ENCODE measurements around the gene GDNF.

The GDNF gene, protein sequence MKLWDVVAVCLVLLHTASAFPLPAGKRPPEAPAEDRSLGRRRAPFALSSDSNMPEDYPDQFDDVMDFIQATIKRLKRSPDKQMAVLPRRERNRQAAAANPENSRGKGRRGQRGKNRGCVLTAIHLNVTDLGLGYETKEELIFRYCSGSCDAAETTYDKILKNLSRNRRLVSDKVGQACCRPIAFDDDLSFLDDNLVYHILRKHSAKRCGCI

GRCh38 chr5:37839407-37840052, at the start of gene GDNF:
Gene GDNF, minus strand, starts transcription at chr5:37840041. Its CDS starts 5,245 bp downstream, at chr5:37834796.
- DNase-seq (ENCODE audit: low read depth) = peak; percentile 61
- peak within 1 kb of the TSS; percentile 52 for H3K4me3 ChIP-seq (ENCODE audit: control insufficient read depth, low read depth, low read length)
- TF ChIP-seq, protein P1, sequence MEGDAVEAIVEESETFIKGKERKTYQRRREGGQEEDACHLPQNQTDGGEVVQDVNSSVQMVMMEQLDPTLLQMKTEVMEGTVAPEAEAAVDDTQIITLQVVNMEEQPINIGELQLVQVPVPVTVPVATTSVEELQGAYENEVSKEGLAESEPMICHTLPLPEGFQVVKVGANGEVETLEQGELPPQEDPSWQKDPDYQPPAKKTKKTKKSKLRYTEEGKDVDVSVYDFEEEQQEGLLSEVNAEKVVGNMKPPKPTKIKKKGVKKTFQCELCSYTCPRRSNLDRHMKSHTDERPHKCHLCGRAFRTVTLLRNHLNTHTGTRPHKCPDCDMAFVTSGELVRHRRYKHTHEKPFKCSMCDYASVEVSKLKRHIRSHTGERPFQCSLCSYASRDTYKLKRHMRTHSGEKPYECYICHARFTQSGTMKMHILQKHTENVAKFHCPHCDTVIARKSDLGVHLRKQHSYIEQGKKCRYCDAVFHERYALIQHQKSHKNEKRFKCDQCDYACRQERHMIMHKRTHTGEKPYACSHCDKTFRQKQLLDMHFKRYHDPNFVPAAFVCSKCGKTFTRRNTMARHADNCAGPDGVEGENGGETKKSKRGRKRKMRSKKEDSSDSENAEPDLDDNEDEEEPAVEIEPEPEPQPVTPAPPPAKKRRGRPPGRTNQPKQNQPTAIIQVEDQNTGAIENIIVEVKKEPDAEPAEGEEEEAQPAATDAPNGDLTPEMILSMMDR (conservative IDR thresholded peaks at IDR 0.05; ENCODE audit: control insufficient read depth, insufficient read depth, low read depth, low read length) = no peak

DNA sequence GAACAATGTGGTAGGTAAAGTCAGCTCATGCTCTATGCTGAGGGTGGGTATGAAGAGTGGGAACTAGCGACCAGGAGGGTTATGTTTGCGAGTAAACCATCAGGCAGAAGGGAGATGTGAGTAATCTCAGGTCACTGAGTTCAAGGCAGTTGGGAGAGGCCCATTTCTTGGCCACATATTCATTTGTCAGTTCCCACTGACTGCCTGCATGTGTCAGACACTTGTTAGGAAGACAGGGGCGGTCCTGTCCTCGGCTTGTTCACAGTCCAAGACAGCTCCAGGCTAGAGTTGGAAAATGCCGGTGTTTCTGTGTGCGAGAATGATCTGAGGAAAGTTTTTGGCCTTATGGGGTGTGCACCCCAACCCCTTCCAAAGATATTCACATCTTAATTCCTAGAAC, 48.6 kb upstream of the GDNF start:
- DNase-seq (ENCODE audit: low read depth) = peak; percentile 82
- no peak overlapping the region for H3K4me3 ChIP-seq (ENCODE audit: control insufficient read depth, low read depth, low read length)
- TF ChIP-seq, protein P1 (conservative IDR thresholded peaks at IDR 0.05; ENCODE audit: control insufficient read depth, insufficient read depth, low read depth, low read length) = no peak

DNA sequence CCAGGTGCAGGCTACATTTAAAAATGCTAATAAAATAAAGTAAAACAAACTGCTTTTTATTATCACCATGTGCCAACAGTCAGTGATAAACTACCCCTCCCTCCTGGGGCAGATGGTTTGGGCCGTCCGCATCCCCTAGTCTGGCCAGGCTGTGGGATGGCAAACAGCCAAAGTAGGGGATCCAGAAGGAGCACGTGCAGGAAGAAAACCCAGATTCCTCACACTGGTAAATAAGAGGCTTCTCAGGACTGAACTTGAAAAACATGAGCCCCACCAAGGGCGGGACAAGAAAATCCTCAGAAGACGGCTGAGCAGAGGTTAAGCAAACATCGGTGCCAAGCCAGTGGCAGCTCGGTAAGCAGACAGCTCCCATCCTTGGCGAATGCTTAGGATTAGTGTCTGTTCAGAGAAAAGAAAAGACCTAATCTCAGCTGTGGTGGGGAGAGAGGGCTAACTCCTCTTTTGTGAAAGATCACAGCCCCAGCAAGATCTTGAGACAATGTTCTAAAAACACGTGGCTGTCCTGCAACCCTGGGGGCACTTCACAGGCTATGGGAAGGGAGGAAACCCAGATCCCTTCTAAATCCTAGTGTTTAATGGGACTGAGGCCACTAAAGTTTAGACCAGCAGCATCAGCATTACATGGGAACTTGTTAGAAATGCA, 46.5 kb upstream of the GDNF start:
- DNase-seq (ENCODE audit: low read depth) = no peak
- H3K4me3 ChIP-seq (ENCODE audit: control insufficient read depth, low read depth, low read length) = no peak overlapping the region
- TF ChIP-seq, protein P1 (conservative IDR thresholded peaks at IDR 0.05; ENCODE audit: control insufficient read depth, insufficient read depth, low read depth, low read length) = no peak

DNA sequence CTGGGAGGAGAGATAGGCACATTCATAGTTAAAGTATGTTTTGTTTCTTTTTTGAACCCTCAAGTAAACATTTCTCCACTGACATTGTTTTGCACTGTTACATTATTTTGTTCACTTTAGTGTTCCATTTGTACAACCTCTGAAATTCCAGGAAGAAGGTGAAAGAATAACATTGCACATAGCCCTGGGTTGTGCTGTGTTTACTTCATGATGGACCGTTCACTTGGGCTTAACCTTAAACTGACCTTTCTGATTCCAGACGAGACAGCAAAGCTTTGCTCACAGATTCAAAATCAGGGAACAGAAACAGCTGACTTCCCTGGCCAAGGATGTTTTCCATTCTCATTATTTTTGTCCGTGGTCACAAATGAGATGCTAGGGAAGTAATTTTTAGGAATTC, 42.8 kb upstream of the GDNF start:
- TF ChIP-seq, protein P1 (conservative IDR thresholded peaks at IDR 0.05; ENCODE audit: control insufficient read depth, insufficient read depth, low read depth, low read length) = no peak
- peak; percentile 24 for DNase-seq (ENCODE audit: low read depth)
- no peak overlapping the region for H3K4me3 ChIP-seq (ENCODE audit: control insufficient read depth, low read depth, low read length)

DNA sequence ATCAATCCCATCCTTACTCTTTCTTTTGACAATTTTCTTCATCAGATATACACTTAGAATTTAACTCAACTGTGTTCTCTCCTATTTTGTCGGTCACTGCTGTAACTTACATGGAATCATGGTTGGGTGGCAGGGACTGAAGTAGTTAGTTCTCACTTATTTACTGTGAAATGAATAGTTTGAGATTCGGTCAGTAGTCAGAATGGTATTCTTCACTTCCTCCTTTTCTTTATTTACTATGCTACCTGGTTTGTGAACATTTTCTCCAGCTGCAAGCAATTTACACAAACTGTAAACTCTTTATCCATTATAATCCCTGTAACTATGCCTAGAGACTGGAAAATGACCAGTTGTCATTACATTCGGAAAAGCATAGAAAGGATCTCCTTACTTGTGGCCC, 41.5 kb upstream of the GDNF start:
- TF ChIP-seq, protein P1 (conservative IDR thresholded peaks at IDR 0.05; ENCODE audit: control insufficient read depth, insufficient read depth, low read depth, low read length) = no peak
- H3K4me3 ChIP-seq (ENCODE audit: control insufficient read depth, low read depth, low read length) = no peak overlapping the region
- no peak for DNase-seq (ENCODE audit: low read depth)

GRCh38 chr5:37876943-37877342, 37.1 kb upstream of the GDNF start:
- no peak overlapping the region for H3K4me3 ChIP-seq (ENCODE audit: control insufficient read depth, low read depth, low read length)
- TF ChIP-seq, protein P1 (conservative IDR thresholded peaks at IDR 0.05; ENCODE audit: control insufficient read depth, insufficient read depth, low read depth, low read length) = no peak
- DNase-seq (ENCODE audit: low read depth) = no peak

Measured in fibroblast of mammary gland (primary cell).